GF-D8 (cell line): Measurements from ENCODE around the gene RANBP2.
"Not testable (repeated sequence)": the region's sequence is repeated elsewhere in the genome, so short reads cannot be mapped to it uniquely, and the experiment has no call there.

Experiments used
- DNase-seq: peaks from one replicate; lab custom pipeline; 2025; lab: John Stamatoyannopoulos, UW

Gene RANBP2

GRCh38 chr2:108719149-108720044 lies at the start of gene RANBP2:
Gene RANBP2 (plus strand): TSS chr2:108719482. CDS start chr2:108719607, 125 bp downstream.
- DNase-seq, result peak; percentile 82

- DNase-seq, result not testable (repeated sequence)
Measured at GRCh38 chr2:108670282-108670681, 49.0 kb upstream of the RANBP2 start.

- not testable (repeated sequence) for DNase-seq
Measured at GRCh38 chr2:108672200-108672805, 47.0 kb upstream of the RANBP2 start.

DNA sequence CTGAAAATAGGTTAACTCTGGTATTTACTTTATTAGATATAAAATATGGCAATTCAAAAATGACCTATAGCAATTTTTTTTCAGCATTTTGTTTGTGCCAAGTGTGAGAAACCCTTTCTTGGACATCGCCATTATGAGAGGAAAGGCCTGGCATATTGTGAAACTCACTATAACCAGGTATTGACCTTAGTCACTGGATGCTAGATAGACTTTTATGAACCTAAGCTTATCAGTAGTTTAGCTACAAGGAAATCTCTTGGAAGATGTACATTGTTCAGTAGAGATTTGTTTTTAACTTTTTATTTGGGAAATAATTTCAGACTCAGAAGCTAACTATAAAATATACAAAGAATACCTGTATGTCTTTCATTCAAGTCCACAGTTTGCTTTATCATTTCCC lies 42.8 kb upstream of the RANBP2 start:
- not testable (repeated sequence) for DNase-seq

- peak; percentile 75 for DNase-seq
Measured at GRCh38 chr2:108677239-108677744, 42.0 kb upstream of the RANBP2 start.

GRCh38 chr2:108678198-108678651 lies 41.1 kb upstream of the RANBP2 start:
- DNase-seq, result peak; percentile 78

- DNase-seq, result not testable (repeated sequence)
Measured at GRCh38 chr2:108680805-108681204, 38.5 kb upstream of the RANBP2 start.

GRCh38 chr2:108688818-108689756 lies 30.2 kb upstream of the RANBP2 start:
- not testable (repeated sequence) for DNase-seq

DNA sequence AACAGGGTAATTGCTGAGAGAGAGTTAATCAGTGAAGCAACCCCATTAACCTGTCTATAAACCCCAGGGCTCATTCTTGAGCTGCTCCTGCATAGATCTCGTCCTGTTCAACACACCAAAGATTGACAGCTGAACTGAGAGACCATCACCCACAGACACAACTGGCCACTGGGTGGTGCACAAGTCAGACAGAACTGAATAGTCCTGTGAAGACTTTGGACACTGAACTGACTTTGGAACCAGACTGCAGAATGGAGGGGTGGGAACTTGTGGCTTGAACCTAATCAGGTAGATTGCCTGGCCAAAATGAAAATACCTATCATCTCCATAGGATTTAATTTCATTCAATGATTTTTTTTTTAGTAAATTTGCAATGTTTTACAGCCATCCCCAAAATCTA lies 29.3 kb upstream of the RANBP2 start:
- not testable (repeated sequence) for DNase-seq

DNA sequence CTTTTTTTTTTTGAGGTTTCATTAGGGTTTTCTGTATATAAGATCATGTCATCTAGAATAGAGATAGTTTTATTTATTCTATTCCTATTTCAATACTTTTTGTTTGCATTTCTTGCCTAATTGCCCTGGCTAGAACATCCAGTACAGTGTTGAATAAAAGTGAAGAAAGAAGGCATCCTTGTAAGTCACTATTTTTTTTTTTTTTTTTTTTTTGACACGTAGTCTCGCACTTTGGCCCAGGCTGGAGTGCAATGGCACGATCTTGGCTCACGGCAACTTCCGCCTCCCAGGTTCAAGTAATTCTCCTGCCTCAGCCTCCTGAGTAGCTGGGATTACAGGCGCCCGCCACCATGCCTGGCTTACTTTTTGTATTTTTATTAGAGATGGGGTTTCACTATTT lies 27.8 kb upstream of the RANBP2 start:
- DNase-seq, result no peak

DNA sequence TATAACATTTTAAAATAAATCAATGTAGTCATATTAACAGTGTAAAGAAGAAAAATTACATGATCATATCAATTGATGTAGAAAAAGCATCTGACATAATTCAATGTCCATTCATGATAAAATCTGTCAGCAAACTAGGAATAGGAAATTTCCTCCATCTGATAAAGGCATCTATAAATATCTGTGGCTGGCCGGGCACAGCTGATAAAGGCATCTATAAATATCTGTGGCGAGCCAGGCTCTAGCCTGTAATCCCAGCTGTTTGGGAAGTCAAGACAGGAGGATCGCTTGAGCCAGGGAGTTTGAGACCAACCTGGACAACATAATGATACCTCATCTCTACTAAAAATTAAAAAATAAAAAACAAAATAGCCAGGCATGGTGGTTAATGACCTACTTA lies 18.1 kb upstream of the RANBP2 start:
- no peak for DNase-seq

GRCh38 chr2:108701806-108702205 lies 17.5 kb upstream of the RANBP2 start:
- DNase-seq, result no peak

GRCh38 chr2:108704871-108705270 lies 14.4 kb upstream of the RANBP2 start:
- no peak for DNase-seq

- DNase-seq, result no peak
Measured at GRCh38 chr2:108707300-108707699, 12.0 kb upstream of the RANBP2 start.

GRCh38 chr2:108716971-108717370 lies 2.3 kb upstream of the RANBP2 start:
- DNase-seq, result not testable (repeated sequence)

DNA sequence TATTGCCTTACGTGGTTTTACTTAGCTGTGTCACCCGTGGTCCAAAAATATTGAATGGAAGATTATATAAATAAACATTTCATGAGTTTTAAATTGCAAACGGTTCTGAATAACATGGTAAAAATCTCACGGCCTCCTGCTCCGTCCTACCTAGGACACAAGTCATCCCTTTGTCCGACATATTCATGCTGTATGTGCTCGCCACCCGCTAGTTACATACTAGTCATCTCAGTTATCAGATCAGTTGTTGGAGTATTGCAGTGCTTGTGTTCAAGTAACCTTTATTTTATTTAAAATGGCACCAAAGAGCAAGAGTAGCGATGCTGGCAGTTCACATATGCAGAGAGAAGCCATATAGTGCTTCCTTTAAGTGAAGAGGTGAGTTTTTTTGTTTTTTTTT lies 6.8 kb downstream of the RANBP2 start:
- DNase-seq, result not testable (repeated sequence)

- not testable (repeated sequence) for DNase-seq
Measured at GRCh38 chr2:108734656-108735055, 15.4 kb downstream of the RANBP2 start.

DNA sequence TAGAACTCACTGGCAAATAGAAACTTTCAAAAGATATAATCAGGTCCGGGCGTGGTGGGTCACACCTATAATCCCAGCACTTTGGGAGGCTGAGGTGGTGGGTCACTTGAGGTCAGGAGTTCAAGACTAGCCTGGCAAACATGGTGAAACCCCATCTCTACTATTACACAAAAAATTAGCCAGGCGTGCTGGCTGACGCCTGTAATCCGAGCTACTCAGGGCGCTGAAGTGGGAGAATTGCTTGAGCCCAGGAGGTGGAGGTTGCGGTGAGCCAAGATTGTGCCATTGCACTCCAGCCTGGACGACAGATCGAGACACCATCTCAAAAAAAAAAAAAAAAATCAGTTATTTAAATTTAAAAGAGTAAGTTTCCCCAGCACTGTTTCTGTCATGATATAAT lies 38.7 kb downstream of the RANBP2 start:
- not testable (repeated sequence) for DNase-seq

GRCh38 chr2:108762618-108763017 lies 43.3 kb downstream of the RANBP2 start:
- not testable (repeated sequence) for DNase-seq

DNA sequence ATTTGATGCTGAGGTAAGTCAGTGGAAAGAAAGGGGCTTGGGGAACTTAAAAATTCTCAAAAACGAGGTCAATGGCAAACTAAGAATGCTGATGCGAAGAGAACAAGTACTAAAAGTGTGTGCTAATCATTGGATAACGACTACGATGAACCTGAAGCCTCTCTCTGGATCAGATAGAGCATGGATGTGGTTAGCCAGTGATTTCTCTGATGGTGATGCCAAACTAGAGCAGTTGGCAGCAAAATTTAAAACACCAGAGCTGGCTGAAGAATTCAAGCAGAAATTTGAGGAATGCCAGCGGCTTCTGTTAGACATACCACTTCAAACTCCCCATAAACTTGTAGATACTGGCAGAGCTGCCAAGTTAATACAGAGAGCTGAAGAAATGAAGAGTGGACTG lies 47.4 kb downstream of the RANBP2 start:
- DNase-seq, result not testable (repeated sequence)

- DNase-seq, result not testable (repeated sequence)
Measured at GRCh38 chr2:108767859-108768258, 48.6 kb downstream of the RANBP2 start.

DNA sequence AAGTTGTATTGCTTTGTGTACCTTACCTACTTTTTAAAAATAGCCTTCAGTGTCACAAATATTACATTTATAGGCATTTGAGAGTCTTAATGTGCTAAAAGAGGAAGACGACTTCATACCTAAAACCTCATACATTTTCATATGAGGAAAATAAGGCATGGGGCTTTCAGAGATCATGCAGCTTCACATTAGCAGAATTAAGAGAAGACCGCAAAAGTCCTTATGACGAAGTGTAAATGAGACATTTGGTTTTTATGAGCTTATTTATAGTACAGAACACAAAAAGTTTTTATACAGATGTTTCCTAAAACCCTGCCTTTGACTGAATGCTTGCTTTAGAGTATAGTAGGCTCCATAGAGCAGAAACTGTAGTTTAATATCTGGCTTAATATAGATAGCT lies 57.2 kb downstream of the RANBP2 start:
- DNase-seq, result no peak
